Upper lobe of right lung (tissue), 1 donor: ENCODE results near the gene BECN2. TPM values are rescaled to one million over a fixed set of nuclear protein-coding genes. Genes with fewer than 3 reads are reported as not detected.
A peak's percentile ranks its signal among the peaks of the same experiment; 100 is the strongest.

Experiments
- ATAC-seq: fragments of 200-7000 bp; cut with Tn5 transposase; one replicate; pipeline ENCODE4 v1.9.1; 2020; ENCODE audit warnings: mild to moderate bottlenecking, moderate library complexity
- DNase-seq: peaks from one replicate; pipeline ENCODE4 v3.0.0-alpha.2; 2020
- H3K27ac ChIP-seq: fragments of 200-600 bp; one replicate; pipeline ENCODE4 v1.8.0; 2022
- H3K27me3 ChIP-seq: fragments of 200-600 bp; one replicate; pipeline ENCODE4 v1.8.0; 2022; ENCODE audit warnings: mild to moderate bottlenecking
- H3K36me3 ChIP-seq: fragments of 200-600 bp; one replicate; pipeline ENCODE4 v1.8.0; 2022
- H3K4me1 ChIP-seq: fragments of 200-600 bp; one replicate; pipeline ENCODE4 v1.8.0; 2022
- H3K4me3 ChIP-seq: fragments of 200-600 bp; one replicate; pipeline ENCODE4 v1.8.0; 2022; ENCODE audit warnings: mild to moderate bottlenecking
- H3K9me3 ChIP-seq: fragments of 200-600 bp; one replicate; pipeline ENCODE4 v1.8.0; 2022
- CTCF ChIP-seq: fragments of 200-600 bp; IDR thresholded peaks from one replicate; pipeline ENCODE4 v1.8.0; 2022; ENCODE audit warnings: antibody characterized with exemption
- intact Hi-C: fragments of 100-400 bp; cut with DNase I; formaldehyde crosslinking; loops from one replicate; pipeline ENCODE4 v1.11.0; 2022
- total RNA-seq: library from RNA; stranded (reverse); fragmentation: NEBNext Ultra II Directional; extraction: Animal tissue kit (Norgen Biotek cat#: 25700); gene quantifications from one replicate; pipeline ENCODE4 v1.2.1, GENCODE V29; 2021
- donor health status: DM: no; HTN: yes; CAD: no; lungs with severe emphysema.

Gene BECN2
- total RNA-seq, 1 donor from 2014 or later = not detected

GRCh38 chr1:241926141-241926540 lies 31.4 kb upstream of the BECN2 start:
- ATAC-seq = no peak
- Histone ChIP-seq H3K27ac (no peak overlapping the region), H3K4me1 (no peaks in the 10 kb centered on the region), H3K27me3 (no peaks in the 10 kb centered on the region), H3K36me3 (no peaks in the 10 kb centered on the region), H3K4me3 (no peak overlapping the region), H3K9me3 (no peaks in the 10 kb centered on the region)
- intact Hi-C loops = no loop called here
- DNase-seq = no peak
- no peak for TF ChIP-seq CTCF

- intact Hi-C loops = no loop called here
- H3K27ac ChIP-seq = no peak overlapping the region
- no peak for DNase-seq
These were observed 30.2 kb upstream of the BECN2 start for GRCh38 chr1:241927321-241927720.

GRCh38 chr1:241932845-241933244 lies 24.7 kb upstream of the BECN2 start:
- H3K27ac ChIP-seq = no peak overlapping the region
- no peaks in the 10 kb centered on the region for H3K4me1 ChIP-seq
- DNase-seq (no peak), ATAC-seq (no peak)
- H3K9me3 ChIP-seq = no peaks in the 10 kb centered on the region
- no peaks in the 10 kb centered on the region for H3K27me3 ChIP-seq
- no peak overlapping the region for H3K4me3 ChIP-seq
- no peak for TF ChIP-seq CTCF
- no peaks in the 10 kb centered on the region for H3K36me3 ChIP-seq
- intact Hi-C loops = no loop called here

More at GRCh38 chr1:241927321-241927720, 30.2 kb upstream of the BECN2 start:
- Histone ChIP-seq H3K27me3 (no peaks in the 10 kb centered on the region), H3K9me3 (no peaks in the 10 kb centered on the region), H3K4me1 (no peaks in the 10 kb centered on the region), H3K36me3 (no peaks in the 10 kb centered on the region), H3K4me3 (no peak overlapping the region)
- TF ChIP-seq CTCF = no peak
- no peak for ATAC-seq

GRCh38 chr1:241934201-241934848 lies 23.2 kb upstream of the BECN2 start:
- no peaks in the 10 kb centered on the region for H3K36me3 ChIP-seq
- DNase-seq = no peak
- H3K4me3 ChIP-seq = no peak overlapping the region
- H3K27ac ChIP-seq = no peak overlapping the region
- no peaks in the 10 kb centered on the region for H3K9me3 ChIP-seq
- H3K27me3 ChIP-seq = no peaks in the 10 kb centered on the region
- TF ChIP-seq CTCF = no peak
- intact Hi-C loops = no loop called here
- H3K4me1 ChIP-seq = no peaks in the 10 kb centered on the region
- peak; percentile 53 for ATAC-seq

GRCh38 chr1:241934866-241935265 lies 22.7 kb upstream of the BECN2 start:
- no peaks in the 10 kb centered on the region for H3K9me3 ChIP-seq
- intact Hi-C loops = no loop called here
- no peaks in the 10 kb centered on the region for H3K36me3 ChIP-seq
- no peaks in the 10 kb centered on the region for H3K27me3 ChIP-seq
- no peak for ATAC-seq
- no peak overlapping the region for H3K4me3 ChIP-seq
- TF ChIP-seq CTCF = no peak
- H3K27ac ChIP-seq = no peak overlapping the region
- no peaks in the 10 kb centered on the region for H3K4me1 ChIP-seq
- no peak for DNase-seq

- no peaks in the 10 kb centered on the region for H3K27me3 ChIP-seq
- H3K36me3 ChIP-seq = no peaks in the 10 kb centered on the region
- H3K4me3 ChIP-seq = no peak overlapping the region
- no peaks in the 10 kb centered on the region for H3K4me1 ChIP-seq
- intact Hi-C loops = no loop called here
- H3K27ac ChIP-seq = no peak overlapping the region
- ATAC-seq (no peak), DNase-seq (no peak)
- no peak for TF ChIP-seq CTCF
- no peaks in the 10 kb centered on the region for H3K9me3 ChIP-seq
These were observed 17.8 kb upstream of the BECN2 start for GRCh38 chr1:241939798-241940197.
